IgD-negative memory B cell (primary cell): ENCODE data around the gene ATP10B. TPM values are rescaled to one million over a fixed set of nuclear protein-coding genes. Genes with fewer than 3 reads are reported as not detected.

ENCODE experiments used
- H3K27ac Mint-ChIP-seq, 3 donors: one replicate each; pipeline ENCODE4 v1.8.0; 2020 to 2022; ENCODE audit warnings: mild to moderate bottlenecking in 3 of 3, mixed read lengths in 3 of 3, moderate library complexity in 1 of 3
- H3K27me3 Mint-ChIP-seq: one replicate; pipeline ENCODE4 v1.8.0; 2021; ENCODE audit warnings: mixed read lengths
- H3K36me3 Mint-ChIP-seq: one replicate; pipeline ENCODE4 v1.8.0; 2020; ENCODE audit warnings: mild to moderate bottlenecking, mixed read lengths
- H3K4me1 Mint-ChIP-seq, 3 donors: one replicate each; pipeline ENCODE4 v1.8.0; 2020 to 2022; ENCODE audit warnings: mixed read lengths in 3 of 3, mild to moderate bottlenecking in 1 of 3
- H3K4me3 Mint-ChIP-seq, 4 donors: one replicate each; pipeline ENCODE4 v1.8.0; 2020 to 2022; ENCODE audit warnings: mild to moderate bottlenecking in 4 of 4, mixed read lengths in 4 of 4, moderate library complexity in 3 of 4
- H3K9me3 Mint-ChIP-seq, 3 donors: one replicate each; pipeline ENCODE4 v1.8.0; 2020 to 2021; ENCODE audit warnings: mixed read lengths in 3 of 3, mild to moderate bottlenecking in 1 of 3
- polyA plus RNA-seq: library from polyadenylated mRNA; unstranded; fragments of 300-500 nt; fragmentation: Illumina TruSeq; gene quantifications from one replicate; pipeline ENCODE4 v1.2.3, GENCODE V29; 2021

Gene ATP10B
- polyA plus RNA-seq, 1 donor from 2014 or later: 1.0 TPM

DNA sequence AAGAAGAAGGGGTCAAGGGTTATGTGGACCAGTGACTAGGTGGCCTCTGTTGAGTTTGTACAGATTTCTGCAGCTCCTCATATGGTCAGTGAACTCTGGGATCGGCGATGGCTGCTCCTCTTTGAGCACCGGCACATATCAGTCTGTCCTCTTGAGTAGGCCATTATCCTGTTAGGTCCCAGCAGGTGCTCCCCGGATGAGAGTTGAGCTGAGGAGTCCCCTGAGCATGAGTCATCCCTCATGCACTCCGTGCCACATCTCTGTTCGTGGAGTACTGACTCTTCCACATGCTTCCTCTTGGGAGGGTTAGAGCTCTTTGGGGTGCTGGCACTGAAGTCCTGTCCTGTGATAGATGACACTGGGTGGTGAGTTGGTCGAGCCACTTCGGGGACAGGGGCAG, 286.6 kb downstream of the ATP10B start:
- Mint-ChIP-seq H3K9me3 (peaks cover 0 to 3% (median 0%) of the 10 kb centered on the region in 3 donors), H3K27ac (no peak overlapping the region), H3K4me1 (no peaks in the 10 kb centered on the region), H3K36me3 (no peaks in the 10 kb centered on the region), H3K4me3 (no peak overlapping the region), H3K27me3 (peaks cover 2% of the 10 kb centered on the region)

DNA sequence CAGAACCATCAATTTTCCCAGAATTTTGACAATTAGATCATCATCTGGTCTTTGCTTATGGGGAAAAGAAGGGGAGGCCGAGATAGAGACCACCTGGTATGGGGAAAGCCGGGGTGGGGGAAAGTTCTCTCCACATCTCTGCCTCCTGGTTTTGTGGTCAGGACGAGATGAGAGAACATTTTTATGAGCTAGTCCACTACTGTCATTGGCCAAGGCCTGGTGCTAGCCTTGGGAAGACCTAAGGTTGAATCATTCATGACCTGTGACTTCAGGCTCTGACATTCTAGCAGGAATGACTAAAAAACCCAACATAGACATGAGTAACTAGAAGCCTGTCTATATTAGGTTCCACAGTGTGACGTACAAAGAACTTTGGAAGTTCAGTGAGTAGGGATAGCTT, 295.2 kb downstream of the ATP10B start:
- H3K36me3 Mint-ChIP-seq: no peaks in the 10 kb centered on the region
- H3K4me3 Mint-ChIP-seq: no peak overlapping the region
- no peaks in the 10 kb centered on the region for H3K27me3 Mint-ChIP-seq
- H3K9me3 Mint-ChIP-seq: no peaks in the 10 kb centered on the region
- H3K4me1 Mint-ChIP-seq: no peaks in the 10 kb centered on the region
- no peak overlapping the region for H3K27ac Mint-ChIP-seq

DNA sequence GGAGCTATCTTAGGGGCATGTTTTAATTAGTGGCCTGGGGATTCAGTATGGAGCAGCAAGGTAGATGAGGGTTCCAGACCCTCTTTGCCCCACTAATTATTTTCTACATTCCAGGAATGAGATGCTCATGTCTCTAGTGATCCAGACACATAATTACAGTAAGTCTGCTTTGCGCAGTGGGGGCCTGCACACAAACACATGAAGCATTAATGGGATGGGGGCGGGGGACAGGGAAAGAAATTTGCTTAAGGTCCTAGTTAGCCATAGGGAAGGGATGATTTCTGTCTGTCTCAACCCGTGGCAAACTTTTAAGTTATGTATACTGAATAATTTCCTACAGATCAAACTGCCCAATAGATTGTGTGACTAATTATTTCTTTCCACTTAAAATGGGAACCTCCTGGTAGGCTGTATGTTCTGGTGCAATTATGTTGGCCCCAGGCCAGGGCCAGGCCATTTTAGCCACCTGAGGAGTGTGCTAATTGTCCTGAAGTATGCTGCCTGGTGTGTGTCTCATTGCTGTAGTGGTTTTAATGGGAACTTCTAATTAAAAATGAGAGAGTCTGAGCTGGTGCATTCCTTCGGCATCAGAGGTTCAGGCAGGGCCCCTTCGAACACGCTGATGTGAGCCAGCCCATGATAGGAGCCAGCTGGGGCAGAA, 295.9 kb downstream of the ATP10B start:
- H3K4me3 Mint-ChIP-seq: no peak overlapping the region
- H3K36me3 Mint-ChIP-seq: no peaks in the 10 kb centered on the region

DNA sequence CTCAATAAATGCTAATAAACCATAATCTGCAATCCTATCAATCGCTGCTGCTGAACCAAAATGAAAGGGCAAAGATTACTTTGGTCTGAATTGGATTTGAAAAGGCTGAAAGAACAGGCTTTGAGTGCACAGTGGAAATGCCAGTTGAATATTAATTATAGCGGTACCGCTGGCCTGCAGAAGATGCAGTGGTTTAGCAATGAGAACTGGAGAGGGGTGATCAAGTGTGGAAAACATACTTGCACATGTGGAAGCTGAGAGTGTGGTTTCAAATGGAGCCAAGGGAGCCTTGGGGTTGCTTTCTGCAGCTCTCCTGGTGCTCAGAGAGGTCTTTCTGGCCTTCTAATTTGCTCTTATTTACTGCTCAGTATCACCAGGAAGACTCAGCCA, 296.4 kb downstream of the ATP10B start:
- Mint-ChIP-seq H3K27me3 (no peaks in the 10 kb centered on the region), H3K27ac (no peak overlapping the region), H3K4me1 (no peaks in the 10 kb centered on the region), H3K4me3 (no peak overlapping the region), H3K9me3 (no peaks in the 10 kb centered on the region), H3K36me3 (no peaks in the 10 kb centered on the region)

More for the DNA sequence above, 295.9 kb downstream of the ATP10B start:
- no peak overlapping the region for H3K27ac Mint-ChIP-seq
- H3K27me3 Mint-ChIP-seq: no peaks in the 10 kb centered on the region
- H3K4me1 Mint-ChIP-seq: no peaks in the 10 kb centered on the region
- H3K9me3 Mint-ChIP-seq: no peaks in the 10 kb centered on the region

DNA sequence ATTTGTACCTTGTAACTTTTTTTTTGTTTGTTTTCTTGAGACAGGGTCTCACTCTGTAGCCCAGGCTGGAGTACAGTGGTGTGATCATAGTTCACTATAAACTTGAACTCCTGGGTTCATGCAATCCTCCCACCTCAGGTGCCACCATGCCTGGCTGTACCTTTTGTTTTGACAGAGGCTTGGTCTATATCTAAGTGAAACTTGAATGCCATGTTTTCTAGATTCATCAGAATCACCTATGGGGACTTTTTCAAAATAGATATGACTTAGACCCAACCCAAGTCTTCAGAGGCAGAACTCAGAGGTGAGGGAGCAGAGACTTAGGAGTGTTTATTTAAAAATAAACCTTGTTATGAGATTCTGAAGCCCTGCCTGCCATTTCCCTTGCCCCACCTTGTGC, 301.9 kb downstream of the ATP10B start:
- Mint-ChIP-seq H3K27ac (no peak overlapping the region), H3K4me3 (no peak overlapping the region), H3K9me3 (peaks cover 0 to 8% (median 5%) of the 10 kb centered on the region in 3 donors), H3K4me1 (no peaks in the 10 kb centered on the region), H3K27me3 (no peaks in the 10 kb centered on the region), H3K36me3 (no peaks in the 10 kb centered on the region)

DNA sequence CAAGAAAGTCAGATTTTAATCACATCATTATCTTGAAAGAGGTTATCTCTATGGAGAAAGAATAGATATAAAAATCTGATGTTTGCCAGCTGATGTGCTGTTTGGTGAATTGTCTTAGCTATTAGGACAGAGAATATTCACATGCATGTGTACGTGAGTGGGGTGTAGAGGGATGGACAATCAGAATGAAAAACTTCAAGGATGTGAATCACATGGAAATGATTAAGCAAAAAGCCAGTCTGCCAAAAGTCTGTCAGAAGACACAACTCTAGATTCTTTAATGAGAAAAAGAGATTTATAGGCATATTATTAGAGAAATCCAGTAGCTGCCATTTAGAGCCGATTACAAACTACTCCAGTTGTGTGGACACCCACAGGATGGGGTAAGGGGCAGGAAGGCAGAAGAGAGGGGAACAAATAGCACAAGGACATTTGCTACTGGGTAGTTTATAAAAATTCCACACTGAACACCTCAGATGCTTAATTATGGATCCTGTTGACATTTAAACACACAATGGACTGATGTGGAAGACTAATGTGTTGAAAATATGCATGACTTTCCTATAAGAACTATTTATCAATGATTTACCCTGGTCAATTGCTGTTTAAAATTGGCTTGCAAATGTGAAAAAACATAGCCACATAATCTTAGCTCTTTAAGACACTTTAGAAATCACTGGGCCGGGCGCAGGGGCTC, 302.9 kb downstream of the ATP10B start:
- H3K4me3 Mint-ChIP-seq: no peak overlapping the region
- H3K4me1 Mint-ChIP-seq: no peaks in the 10 kb centered on the region
- no peaks in the 10 kb centered on the region for H3K36me3 Mint-ChIP-seq
- peaks cover 0 to 8% (median 5%) of the 10 kb centered on the region in 3 donors for H3K9me3 Mint-ChIP-seq
- H3K27ac Mint-ChIP-seq: no peak overlapping the region
- no peaks in the 10 kb centered on the region for H3K27me3 Mint-ChIP-seq

DNA sequence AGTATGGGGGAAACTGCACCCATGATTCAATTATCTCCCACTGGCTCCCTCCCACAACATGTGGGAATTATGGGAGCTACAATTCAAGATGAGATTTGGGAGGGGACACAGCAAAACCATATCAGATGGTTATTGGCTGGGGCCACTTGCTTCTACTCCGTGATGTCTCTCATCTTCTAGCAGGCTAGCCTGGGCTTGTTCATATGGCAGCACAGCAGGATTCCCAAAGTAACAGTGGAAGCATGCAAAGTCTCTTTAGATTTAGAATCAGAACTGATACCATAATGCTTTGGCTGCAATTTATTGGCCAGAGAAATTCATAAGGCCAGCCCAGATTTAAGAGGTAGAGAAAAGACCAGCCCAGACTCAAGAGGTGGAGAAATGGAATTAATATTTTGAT, 304.1 kb downstream of the ATP10B start:
- no peaks in the 10 kb centered on the region for H3K27me3 Mint-ChIP-seq
- no peaks in the 10 kb centered on the region for H3K4me1 Mint-ChIP-seq
- no peak overlapping the region for H3K27ac Mint-ChIP-seq
- H3K4me3 Mint-ChIP-seq: no peak overlapping the region
- no peaks in the 10 kb centered on the region for H3K36me3 Mint-ChIP-seq
- peaks cover 0 to 8% (median 5%) of the 10 kb centered on the region in 3 donors for H3K9me3 Mint-ChIP-seq

DNA sequence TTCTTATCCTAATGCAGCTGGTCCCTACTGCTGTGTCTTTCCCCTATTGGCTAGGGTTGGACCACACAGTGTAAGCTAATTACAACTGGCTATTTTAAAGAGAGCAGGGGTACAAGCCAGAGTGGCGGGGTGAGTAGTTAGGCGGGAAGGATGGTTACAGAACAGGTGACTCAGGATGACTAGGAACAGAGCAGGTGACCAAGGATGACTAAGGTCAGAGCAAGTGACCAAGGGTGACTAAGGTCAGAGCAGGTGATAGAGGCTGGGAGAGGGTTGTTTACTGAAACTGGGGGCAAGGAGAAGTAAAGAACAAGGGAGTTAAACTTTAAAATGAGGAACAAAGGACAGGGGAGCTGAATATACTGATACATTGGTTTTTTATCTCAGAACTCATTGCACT, 304.9 kb downstream of the ATP10B start:
- Mint-ChIP-seq H3K27ac (no peak overlapping the region), H3K36me3 (no peaks in the 10 kb centered on the region), H3K27me3 (no peaks in the 10 kb centered on the region), H3K4me3 (no peak overlapping the region), H3K9me3 (peaks cover 0 to 8% (median 5%) of the 10 kb centered on the region in 3 donors), H3K4me1 (no peaks in the 10 kb centered on the region)

DNA sequence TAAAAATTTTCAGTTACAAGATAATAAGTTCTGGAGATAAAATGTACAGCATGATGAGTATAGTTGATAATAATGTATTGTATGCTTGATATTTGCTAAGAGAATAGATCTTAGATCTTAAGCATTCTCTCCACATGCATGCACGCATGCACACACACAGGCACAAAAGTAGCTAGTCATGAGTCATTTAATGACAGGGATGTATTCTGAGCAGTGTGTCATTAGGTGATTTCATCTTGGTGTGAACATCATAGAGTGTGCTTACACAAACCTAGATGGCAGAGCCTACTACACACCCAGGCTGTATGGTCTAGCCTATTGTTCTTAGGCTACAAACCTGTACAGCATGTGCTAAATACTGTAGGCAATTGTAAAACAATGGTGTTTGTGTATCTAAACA, 306.2 kb downstream of the ATP10B start:
- H3K9me3 Mint-ChIP-seq: peaks cover 0 to 8% (median 5%) of the 10 kb centered on the region in 3 donors
- H3K27me3 Mint-ChIP-seq: no peaks in the 10 kb centered on the region
- no peak overlapping the region for H3K4me3 Mint-ChIP-seq

DNA sequence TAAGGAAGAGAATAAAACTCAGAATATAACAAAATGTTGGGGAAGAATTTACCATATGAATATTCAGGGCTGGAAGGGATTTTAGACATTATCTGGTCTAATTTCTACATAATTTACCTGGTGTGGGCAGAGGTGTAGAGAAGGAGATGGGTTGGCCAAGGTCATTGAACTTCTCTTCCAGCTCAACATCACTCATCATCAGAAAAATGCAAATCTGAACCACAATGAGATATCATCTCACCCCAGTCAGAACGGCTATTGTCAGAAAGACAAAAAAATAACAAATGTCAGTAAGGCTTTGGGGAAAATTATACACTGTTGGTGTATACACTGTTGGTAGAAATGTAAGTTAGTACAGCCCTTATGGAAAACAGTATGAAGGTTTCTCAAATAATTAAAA, 308.6 kb downstream of the ATP10B start:
- Mint-ChIP-seq H3K9me3 (peaks cover 0 to 8% (median 2%) of the 10 kb centered on the region in 3 donors), H3K4me3 (no peak overlapping the region), H3K36me3 (no peaks in the 10 kb centered on the region), H3K27me3 (no peaks in the 10 kb centered on the region), H3K27ac (no peak overlapping the region), H3K4me1 (no peaks in the 10 kb centered on the region)

More for the DNA sequence above, 306.2 kb downstream of the ATP10B start:
- Mint-ChIP-seq H3K27ac (peak overlapping the region in 1 of 3 donors; percentile 2), H3K4me1 (no peaks in the 10 kb centered on the region), H3K36me3 (no peaks in the 10 kb centered on the region)

DNA sequence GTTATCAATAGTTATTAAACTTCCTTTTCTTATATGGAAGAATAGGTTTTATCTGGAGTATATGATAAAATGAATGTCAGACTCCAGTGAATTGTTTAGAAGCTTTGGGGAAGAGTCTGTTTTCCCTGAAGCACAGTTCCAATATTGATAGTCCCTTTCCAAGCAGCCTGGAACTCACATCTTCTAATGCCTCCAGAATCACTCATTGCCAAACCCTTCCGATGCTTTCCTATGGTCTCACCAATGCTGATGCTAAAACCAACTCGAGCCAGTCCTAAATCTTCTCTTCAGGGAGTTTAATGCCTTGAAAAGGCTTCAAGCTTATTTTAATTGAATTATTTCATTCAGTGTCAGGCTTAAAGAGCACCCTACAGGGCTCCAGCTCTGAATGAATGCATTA, 309.2 kb downstream of the ATP10B start:
- Mint-ChIP-seq H3K36me3 (no peaks in the 10 kb centered on the region), H3K9me3 (peaks cover 0 to 8% (median 2%) of the 10 kb centered on the region in 3 donors), H3K4me1 (no peaks in the 10 kb centered on the region), H3K4me3 (no peak overlapping the region), H3K27ac (no peak overlapping the region), H3K27me3 (no peaks in the 10 kb centered on the region)

DNA sequence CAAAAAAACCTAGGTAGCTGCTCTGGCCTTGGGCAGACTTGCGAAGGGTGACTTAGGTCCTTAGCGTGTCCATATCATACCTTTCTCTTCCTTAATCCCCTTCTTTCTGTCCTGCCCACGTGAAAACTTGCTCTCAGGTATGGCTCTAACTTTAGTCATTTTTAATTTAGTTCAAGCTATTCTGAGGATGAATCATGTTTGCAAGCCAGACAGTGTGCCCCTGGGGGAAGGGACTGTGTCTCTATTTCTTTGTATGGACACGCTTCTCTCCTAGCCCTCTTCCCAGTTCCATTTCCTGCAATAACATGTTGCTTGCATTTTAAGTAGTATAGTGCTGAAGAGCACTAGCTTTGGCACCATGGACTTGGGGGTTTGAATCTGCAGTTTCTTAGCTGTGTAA, 309.7 kb downstream of the ATP10B start:
- no peak overlapping the region for H3K27ac Mint-ChIP-seq
- H3K4me3 Mint-ChIP-seq: no peak overlapping the region
- no peaks in the 10 kb centered on the region for H3K36me3 Mint-ChIP-seq
- H3K4me1 Mint-ChIP-seq: no peaks in the 10 kb centered on the region
- peaks cover 0 to 8% (median 2%) of the 10 kb centered on the region in 3 donors for H3K9me3 Mint-ChIP-seq
- no peaks in the 10 kb centered on the region for H3K27me3 Mint-ChIP-seq

DNA sequence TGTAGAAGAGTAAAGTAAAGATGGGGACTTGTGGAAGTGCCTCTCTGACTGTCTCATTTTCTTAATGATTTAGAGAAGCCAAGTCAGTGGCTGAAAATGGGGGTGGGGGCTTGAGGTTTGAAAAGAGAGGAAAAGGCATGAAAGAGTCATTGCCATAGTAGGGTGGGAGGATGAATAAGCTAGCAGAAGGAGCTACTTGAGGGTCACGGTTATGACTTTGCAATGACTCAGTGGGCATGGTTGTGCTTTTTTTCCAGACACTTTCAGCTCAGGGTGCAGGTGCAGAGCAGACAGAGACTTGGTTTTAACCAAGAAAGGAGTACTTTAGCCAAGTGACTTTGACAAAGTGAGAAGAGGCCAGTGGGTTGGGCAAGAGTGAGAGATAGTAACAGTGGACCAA, 312.6 kb downstream of the ATP10B start:
- Mint-ChIP-seq H3K36me3 (no peaks in the 10 kb centered on the region), H3K4me1 (no peaks in the 10 kb centered on the region), H3K4me3 (no peak overlapping the region), H3K9me3 (no peaks in the 10 kb centered on the region), H3K27ac (no peak overlapping the region), H3K27me3 (no peaks in the 10 kb centered on the region)

DNA sequence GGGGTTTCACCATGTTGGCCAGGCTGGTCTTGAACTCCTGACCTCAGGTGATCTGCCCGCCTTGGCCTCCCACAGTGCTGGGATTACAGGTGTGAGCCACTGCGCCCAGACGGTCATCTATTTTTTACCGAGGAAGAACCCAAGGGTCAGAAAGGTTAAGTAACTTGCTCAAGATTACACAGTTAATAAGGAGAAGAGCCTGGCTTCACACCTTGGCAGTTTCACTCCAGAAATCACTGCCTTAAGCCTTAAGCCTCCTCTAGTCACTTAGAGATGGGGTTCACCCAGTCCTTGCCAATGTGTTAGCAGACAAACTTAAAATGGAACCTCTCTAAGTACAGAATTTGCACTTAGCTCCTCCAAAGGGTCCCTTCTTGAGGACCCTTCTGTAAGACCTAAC, 314.1 kb downstream of the ATP10B start:
- no peaks in the 10 kb centered on the region for H3K36me3 Mint-ChIP-seq
- H3K27ac Mint-ChIP-seq: no peak overlapping the region
- no peaks in the 10 kb centered on the region for H3K27me3 Mint-ChIP-seq
- H3K4me3 Mint-ChIP-seq: no peak overlapping the region
- no peaks in the 10 kb centered on the region for H3K9me3 Mint-ChIP-seq
- H3K4me1 Mint-ChIP-seq: no peaks in the 10 kb centered on the region

DNA sequence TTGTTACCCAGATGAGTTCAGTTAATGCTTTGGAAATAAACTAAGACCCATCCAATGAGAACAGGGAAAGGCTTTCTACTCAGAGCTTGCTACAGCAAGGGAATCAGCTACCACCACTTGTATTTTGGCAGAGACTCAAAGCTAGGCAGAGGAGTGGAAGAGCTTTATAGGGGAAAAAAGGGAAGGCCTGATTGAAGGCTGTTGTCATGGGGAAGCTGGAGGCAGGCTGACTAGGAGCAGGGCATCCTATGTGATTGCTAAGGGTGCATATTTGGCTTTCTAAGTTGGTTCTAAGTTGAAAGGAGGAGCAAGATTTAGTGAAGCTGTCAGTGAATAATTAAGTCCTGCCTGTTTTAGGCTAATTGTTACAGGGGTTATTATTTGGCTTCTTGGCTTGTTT, 314.9 kb downstream of the ATP10B start:
- no peak overlapping the region for H3K27ac Mint-ChIP-seq
- H3K36me3 Mint-ChIP-seq: no peaks in the 10 kb centered on the region
- H3K4me3 Mint-ChIP-seq: no peak overlapping the region
- no peaks in the 10 kb centered on the region for H3K27me3 Mint-ChIP-seq
- H3K9me3 Mint-ChIP-seq: no peaks in the 10 kb centered on the region
- no peaks in the 10 kb centered on the region for H3K4me1 Mint-ChIP-seq

DNA sequence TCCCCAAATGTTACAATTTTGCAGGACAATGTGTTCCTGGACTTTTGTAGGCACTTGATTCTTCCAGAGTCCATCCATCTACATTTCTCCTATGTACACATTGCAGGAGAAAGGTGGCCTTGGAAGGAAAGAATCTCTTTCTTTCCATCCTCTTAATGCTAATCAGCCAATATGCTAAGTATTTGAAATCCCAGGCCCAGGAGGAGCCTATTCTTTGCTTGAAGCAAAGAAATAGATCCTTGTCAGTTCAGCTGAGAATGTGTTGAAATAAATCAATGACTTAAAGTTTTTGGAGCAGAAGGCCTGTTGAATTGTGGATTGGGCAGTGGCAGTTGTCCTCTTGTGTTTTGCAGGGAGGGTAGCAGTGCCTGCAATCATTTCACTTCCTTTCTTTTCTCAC, 317.1 kb downstream of the ATP10B start:
- Mint-ChIP-seq H3K27ac (no peak overlapping the region), H3K4me1 (no peaks in the 10 kb centered on the region), H3K4me3 (no peak overlapping the region), H3K27me3 (no peaks in the 10 kb centered on the region), H3K9me3 (peaks cover 0 to 2% (median 2%) of the 10 kb centered on the region in 3 donors), H3K36me3 (no peaks in the 10 kb centered on the region)
